B cell (primary cell): ENCODE data around the gene HES6.

Source experiments
- CTCF ChIP-seq: fragments of 200-600 bp; IDR thresholded peaks from one replicate; pipeline ENCODE4 v1.8.0; 2022; ENCODE audit warnings: antibody characterized with exemption, mild to moderate bottlenecking
- EZH2 ChIP-seq: IDR thresholded peaks from 2 replicates; pipeline ENCODE4 v1.6.1; 2012; ENCODE audit warnings: borderline replicate concordance, low read depth, mild to moderate bottlenecking, moderate library complexity, low read length; ENCODE audit not compliant: insufficient read depth, poor library complexity, severe bottlenecking

GRCh38 chr2:238203094-238203972 is 36.5 kb downstream of the HES6 start, which contains the start of gene ILKAP:
- no peak for TF ChIP-seq CTCF
- TF ChIP-seq EZH2, result no peak
